ENCODE results near the gene ZSCAN2.

ZSCAN2 gene

GRCh38 chr15:84668221-84668982, 67.6 kb downstream of the ZSCAN2 start:
- no peak for DNase-seq (ENCODE audit: low spot score)
- ChIA-PET CTCF (interaction anchor here (0.6 kb wide), 1 partner anchor 259 kb away, joined by 3 read pairs; no protein-coding TSS in a partner anchor), POLR2A (ENCODE audit: low non-redundant PET) (no interaction called here)
- H3K27ac ChIP-seq = no peak overlapping the region
- TF ChIP-seq, protein P1, sequence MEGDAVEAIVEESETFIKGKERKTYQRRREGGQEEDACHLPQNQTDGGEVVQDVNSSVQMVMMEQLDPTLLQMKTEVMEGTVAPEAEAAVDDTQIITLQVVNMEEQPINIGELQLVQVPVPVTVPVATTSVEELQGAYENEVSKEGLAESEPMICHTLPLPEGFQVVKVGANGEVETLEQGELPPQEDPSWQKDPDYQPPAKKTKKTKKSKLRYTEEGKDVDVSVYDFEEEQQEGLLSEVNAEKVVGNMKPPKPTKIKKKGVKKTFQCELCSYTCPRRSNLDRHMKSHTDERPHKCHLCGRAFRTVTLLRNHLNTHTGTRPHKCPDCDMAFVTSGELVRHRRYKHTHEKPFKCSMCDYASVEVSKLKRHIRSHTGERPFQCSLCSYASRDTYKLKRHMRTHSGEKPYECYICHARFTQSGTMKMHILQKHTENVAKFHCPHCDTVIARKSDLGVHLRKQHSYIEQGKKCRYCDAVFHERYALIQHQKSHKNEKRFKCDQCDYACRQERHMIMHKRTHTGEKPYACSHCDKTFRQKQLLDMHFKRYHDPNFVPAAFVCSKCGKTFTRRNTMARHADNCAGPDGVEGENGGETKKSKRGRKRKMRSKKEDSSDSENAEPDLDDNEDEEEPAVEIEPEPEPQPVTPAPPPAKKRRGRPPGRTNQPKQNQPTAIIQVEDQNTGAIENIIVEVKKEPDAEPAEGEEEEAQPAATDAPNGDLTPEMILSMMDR (conservative IDR thresholded peaks at IDR 0.05; ENCODE audit: low read depth) = no peak

DNA sequence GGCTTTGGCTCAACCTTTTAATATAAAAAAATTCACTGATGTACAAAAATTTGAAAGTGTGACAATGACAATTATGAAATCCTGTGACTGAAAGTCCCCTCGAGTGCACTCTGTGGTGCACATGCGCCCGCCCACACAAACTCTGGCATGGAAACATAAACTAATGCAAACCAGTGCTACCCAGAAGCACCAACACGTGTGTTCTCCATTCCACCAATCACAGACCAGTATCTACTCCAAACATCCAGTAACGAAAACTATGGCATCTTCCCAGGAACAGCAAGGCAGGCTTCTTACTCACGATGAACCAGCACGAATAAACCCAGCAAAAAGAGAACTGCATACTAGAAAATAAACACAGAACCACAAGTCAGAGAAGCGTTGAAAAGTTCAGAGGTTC, 68.9 kb downstream of the ZSCAN2 start:
- no peak overlapping the region for H3K27ac ChIP-seq
- no peak for DNase-seq (ENCODE audit: low spot score)
- ChIA-PET CTCF (interaction anchor here (0.6 to 0.7 kb wide), 2 partner anchors 17 to 70 kb away, joined by 3 to 6 read pairs; no protein-coding TSS in a partner anchor), POLR2A (ENCODE audit: low non-redundant PET) (no interaction called here)
- TF ChIP-seq, protein P1 (conservative IDR thresholded peaks at IDR 0.05; ENCODE audit: low read depth) = no peak

- POLR2A ChIA-PET (ENCODE audit: low non-redundant PET) = no interaction called here
- TF ChIP-seq, protein P1 (conservative IDR thresholded peaks at IDR 0.05; ENCODE audit: low read depth) = no peak
- H3K27ac ChIP-seq = no peak overlapping the region
- CTCF ChIA-PET = interaction anchor here (1.1 kb wide), 1 partner anchor 11 kb away, joined by 3 read pairs; no protein-coding TSS in a partner anchor
- no peak for DNase-seq (ENCODE audit: low spot score)
Observed at GRCh38 chr15:84671211-84671610, 70.4 kb downstream of the ZSCAN2 start.
